HG03097 (cell line): ENCODE results near the gene STK11IP.

Experiments
- ATAC-seq: cut with Tn5 transposase; IDR thresholded peaks from one replicate; pipeline ENCODE4 v1.9.1; 2021; ENCODE audit not compliant: unreplicated experiment, low FRiP score

STK11IP gene

DNA sequence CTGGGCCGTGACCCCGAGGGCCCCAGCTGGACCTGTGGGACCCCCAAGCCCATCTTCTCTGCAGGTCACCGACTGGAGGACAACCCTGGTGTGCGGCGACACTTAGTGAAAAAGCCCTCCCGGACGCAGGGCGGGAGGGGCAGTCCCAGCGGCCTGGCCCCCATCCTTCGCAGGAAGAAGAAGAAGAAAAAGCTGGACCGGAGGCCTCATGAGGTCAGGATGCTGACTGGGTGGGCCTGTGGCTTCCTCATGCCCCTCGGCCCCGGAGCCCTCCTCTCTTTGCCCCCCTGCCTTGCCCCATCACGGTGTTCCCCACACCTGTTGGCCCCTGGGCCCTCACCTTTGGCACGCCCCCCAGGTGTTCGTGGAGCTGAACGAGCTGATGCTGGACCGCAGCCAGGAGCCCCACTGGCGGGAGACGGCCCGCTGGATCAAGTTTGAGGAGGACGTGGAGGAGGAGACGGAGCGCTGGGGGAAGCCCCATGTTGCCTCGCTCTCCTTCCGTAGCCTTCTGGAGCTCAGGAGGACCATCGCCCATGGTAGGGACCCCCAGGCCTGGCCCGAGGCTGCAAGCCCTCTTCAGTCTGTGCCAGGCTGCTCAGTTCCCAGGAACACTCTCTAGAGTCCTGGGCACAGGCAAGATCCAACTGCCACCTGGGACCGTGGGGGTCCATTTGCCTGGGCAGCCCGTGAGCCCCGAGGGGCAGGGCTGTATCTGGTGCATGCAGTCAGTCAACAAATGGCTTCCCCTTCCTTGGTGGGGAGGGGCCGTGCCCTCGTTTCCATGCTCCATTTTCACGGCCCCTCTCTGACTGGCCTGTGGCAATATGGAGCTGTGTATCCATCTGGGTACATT lies 34.5 kb downstream of the STK11IP start:
- ATAC-seq: no peak

DNA sequence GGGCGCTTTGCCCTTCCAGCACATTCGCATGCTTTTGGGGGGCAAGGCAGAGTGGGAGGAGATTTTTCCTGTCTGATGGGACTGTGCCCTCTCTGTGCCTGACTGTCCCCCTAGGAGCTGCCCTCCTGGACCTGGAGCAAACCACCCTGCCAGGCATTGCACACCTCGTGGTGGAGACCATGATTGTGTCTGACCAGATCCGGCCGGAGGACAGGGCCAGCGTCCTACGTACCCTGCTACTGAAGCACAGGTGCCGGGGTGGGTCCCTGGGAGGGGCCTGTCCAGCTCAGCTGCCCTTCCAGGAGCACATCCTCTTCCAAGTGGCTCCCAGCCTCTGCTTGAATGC lies 35.1 kb downstream of the STK11IP start:
- ATAC-seq: no peak

DNA sequence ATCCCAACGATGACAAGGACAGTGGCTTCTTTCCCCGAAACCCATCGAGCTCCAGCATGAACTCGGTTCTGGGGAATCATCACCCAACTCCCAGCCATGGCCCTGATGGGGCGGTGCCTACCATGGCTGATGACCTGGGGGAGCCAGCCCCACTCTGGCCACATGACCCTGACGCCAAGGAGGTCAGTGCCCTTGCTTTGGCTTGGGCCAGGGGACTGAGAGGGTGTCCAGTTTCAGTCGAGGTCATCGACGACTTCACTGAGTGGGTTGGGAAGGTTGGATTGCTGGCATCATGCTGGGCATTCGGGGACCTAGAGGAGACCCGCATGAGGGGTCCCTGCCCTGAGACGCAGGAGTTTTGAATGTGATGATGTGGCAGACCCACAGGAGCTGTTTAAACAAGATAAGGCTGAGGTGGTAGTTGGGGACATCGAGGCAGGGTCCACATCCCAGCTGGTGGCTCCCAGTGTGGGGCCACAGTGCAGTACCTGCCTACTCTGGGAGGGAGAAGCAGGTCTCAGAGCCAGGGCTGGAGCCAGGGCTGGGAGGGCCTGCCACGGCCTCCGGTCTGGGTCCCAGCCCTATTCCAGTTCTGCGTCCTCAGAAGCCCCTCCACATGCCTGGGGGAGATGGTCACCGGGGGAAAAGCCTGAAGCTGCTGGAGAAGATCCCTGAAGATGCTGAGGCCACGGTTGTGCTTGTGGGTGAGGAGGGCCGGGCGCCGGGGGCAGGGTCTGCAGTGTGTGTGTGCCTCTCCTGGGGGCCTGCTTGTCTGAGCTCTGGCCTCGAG lies 35.8 kb downstream of the STK11IP start:
- no peak for ATAC-seq

DNA sequence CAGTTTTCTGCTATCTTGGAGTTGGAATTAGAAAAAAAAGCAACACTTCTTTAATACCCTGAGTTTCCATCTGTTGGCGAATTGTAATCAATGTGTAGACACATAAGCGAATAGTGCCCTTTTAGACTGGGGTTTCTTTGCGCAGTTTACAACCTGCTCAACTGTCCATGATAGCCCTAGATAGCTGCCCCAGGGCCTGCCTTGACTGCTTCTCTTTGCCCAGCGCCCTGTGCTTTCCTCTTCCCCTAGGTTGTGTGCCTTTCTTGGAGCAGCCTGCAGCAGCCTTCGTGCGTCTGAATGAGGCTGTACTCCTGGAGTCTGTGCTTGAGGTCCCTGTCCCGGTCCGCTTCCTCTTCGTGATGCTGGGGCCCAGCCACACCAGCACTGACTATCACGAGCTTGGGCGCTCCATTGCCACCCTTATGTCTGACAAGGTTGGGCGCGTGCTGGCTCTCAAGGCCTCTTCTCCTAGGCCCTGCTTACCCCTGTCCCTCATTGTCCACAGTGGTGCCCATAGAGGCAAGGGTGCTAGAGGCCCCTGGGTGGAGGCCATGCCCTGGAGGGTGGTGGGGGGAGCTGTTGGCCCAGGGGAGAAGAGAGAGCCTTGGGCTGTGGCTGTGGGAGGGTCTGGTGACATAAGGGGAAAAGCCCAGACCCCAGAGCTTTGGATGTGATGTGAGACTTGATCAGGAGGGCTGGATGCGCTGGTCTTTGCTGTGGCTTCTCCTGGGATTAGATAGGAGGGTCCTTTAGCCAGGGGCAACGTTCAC lies 36.7 kb downstream of the STK11IP start:
- ATAC-seq: no peak

DNA sequence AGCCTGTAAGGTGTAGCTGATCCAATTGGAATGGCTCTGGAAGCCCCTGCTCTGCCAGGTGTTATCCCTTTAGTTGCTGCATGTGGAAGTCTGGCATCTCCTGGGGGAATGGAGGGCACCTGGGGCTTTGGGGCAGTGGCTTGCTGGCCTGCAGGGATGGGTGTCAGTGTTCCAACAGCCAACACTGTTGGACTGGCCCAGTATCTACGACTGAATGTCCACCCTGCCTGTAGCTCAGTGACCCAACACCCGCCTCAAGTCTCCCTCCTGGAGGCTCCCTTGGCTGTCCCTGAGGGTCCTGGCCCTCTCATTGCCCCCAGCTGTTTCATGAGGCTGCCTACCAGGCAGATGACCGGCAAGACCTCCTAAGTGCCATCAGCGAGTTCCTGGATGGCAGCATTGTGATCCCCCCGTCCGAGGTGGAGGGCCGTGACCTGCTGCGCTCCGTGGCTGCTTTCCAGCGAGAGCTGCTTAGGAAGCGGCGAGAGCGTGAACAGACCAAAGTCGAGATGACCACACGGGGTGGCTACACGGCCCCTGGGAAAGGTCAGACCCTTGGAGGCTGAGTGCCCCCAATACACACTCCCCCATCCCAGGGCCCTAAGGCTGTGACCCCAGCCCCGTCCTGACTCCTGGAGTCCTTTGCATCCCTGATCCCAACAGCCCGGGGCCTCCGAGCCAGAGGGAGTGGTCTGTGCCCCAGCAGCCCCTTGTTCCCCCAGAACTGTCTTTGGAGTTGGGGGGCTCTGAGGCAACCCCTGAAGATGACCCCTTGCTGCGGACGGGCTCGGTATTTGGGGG lies 37.5 kb downstream of the STK11IP start:
- ATAC-seq: no peak

DNA sequence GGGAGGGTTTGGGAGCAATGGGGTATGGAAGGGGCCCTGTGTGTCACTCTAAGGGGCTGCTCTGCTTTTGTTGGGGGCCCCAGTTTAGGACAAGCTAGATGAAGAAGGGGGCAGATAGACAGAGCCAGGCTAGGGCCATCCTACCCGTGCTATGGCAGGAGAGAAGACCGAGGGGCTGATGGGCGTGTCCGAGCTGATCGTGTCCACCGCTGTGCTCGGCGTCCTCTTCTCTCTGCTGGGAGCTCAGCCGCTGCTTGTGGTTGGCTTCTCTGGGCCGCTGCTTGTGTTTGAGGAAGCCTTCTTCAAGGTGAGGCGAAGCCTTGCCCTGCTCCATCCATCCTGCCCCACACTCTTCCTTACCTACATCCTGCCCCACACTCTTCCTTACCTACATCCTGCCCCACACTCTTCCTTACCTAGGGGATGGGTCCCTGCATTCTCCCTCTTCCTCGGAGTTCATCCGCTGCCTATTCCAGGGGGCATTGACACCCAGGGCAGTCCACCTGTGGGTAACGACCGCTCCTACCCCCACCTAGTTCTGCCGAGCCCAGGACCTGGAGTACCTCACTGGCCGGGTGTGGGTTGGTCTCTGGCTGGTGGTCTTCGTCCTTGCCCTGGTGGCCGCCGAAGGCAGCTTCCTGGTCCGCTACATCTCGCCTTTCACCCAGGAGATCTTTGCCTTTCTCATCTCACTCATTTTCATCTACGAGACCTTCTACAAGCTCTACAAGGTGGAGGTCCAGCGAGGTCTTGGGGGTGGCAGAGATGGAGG lies 38.7 kb downstream of the STK11IP start:
- ATAC-seq: no peak

DNA sequence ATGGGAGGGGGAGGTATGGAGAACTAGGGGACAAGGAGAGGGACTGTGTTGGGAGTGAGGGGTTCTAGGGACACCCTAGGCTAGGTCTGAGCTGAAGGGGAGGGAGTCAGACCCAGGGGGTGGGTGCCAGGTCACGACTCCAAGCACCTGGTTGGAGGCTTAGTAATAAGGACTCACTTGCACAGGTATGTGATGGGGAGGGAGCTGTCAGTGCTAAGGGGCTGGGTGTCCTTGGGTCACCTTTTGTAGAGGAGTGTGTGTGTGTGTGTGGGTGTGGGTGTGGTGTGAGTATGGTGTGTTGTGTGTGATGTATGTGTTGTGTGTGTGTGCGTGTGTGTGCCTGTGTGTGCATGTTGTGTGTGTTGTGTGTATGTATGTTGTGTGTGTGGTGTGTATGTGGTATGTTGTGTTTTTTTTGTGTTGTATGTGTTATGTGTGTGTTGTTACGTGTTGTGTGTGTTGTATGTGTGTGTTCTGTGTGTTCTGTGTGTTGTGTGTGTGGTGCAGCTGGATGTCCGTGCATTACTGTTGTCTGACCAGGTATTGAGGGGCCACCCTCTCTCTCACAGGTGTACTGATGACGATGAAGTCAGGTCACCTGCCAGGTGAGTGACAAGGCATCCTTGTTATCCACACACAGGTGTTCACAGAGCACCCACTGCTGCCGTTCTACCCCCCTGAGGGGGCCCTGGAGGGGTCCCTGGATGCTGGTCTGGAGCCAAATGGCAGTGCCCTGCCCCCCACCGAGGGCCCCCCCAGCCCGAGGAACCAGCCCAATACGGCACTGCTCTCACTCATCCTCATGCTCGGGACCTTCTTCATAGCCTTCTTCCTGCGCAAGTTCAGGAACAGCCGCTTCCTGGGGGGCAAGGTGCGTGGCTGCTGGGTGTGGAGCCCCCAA lies 39.5 kb downstream of the STK11IP start:
- no peak for ATAC-seq

DNA sequence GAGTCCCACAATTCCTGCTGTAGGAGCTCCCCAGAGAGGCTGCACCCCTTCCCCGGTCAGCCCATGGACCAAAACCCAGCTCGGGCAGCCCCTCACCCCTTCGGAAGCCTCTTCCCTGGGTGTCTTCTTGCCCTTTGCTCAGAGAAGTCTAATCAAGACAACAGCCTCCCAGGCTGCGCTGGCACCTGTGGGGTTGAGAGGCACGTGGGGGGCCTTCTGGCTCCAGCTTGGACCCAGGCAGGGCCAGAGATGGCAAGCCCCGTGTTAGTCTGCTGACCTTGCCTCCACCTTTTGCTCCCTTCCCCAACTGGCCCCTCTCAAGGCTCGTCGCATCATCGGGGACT lies 40.2 kb downstream of the STK11IP start:
- no peak for ATAC-seq

DNA sequence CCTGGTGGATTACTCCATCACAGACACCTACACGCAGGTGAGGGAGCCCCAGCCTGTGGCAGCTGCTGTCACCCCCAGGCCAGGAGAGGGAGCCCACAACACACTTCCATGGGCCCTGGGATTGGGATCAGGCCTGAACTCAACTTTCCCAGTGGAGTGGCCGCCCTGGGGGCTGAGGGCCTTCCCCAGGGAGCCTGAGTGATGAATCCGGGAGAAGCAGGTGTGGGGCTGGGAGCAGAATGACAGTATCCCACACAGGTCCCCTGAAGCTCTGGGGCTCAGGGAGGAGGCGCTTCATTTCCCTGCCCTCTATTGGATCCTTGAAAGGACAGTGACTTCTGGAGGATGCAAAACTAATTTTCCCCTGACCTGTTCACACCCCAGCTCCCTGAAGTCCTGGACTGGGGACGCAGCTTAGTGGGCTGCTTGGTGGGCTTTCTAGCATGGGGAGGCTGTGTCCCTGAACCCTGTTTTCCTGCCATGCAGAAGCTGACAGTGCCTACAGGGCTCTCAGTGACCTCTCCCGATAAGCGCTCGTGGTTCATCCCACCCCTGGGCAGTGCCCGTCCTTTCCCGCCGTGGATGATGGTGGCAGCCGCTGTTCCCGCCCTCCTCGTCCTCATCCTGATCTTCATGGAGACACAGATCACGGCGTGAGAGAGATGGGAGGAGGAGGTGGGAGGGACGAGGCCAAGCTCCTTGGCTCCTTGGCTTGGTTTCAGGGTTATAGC lies 40.7 kb downstream of the STK11IP start:
- no peak for ATAC-seq

DNA sequence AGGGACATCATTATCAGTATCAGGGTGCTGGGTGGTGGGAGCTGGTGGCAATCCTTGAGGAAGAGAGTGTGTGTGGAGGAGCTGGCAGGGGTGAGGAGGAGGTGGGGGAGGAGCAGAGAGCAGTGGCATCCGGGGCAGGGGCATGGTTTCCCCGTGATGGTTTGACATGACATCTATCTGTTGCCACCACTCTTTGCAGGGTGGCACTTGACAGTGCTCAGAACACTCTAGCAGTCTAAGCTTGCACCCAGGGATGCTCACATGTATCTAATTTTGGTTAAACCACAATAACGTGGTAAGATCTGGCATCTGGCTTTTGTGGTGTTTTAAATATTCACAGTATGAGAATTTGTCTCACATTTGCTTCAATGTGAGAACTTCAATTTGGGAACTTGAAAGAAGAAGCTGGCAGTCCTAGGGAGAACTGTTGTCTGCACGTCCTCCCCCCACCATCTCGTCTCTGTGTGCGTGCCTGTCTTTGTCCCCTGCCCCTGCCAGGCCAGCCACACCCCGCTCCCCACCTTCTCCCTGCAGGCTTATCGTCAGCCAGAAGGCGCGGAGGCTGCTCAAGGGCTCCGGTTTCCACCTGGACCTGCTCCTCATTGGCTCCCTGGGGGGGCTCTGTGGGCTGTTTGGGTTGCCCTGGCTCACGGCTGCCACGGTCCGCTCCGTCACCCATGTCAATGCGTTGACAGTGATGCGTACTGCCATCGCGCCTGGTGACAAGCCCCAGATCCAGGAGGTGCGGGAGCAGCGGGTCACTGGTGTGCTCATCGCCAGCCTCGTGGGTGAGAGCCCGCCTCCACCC lies 41.5 kb downstream of the STK11IP start:
- ATAC-seq: no peak

DNA sequence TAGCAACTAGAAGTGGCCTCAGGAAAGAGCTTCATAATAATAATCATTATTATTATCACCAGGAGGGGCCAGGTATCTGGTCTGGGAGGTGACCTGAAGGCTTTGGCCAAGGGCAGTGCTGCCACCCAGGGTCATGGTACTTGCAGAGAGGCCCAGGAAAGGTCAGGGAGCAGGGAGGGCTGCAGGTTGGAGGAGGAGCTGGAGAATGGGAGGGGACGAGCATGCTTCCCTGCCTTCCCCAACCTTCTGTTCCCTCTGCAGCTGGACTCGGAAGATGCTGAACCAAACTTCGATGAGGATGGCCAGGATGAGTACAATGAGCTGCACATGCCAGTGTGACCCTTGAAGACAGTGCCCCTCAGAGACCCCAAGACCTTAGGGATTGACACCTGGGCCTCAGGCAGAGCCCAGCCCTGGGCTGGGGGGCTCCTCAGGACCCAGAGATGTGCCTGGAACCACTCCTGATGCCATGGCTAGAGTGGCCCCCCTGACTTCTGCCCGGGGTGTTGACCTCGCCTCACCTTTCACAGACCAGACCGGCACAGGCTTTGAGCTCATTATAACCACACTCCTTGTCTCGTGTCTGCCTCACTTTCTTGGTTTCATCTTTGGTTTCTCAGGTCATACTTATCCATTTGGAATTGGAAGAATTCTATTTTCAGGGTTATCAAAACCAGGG lies 43.9 kb downstream of the STK11IP start:
- no peak for ATAC-seq

DNA sequence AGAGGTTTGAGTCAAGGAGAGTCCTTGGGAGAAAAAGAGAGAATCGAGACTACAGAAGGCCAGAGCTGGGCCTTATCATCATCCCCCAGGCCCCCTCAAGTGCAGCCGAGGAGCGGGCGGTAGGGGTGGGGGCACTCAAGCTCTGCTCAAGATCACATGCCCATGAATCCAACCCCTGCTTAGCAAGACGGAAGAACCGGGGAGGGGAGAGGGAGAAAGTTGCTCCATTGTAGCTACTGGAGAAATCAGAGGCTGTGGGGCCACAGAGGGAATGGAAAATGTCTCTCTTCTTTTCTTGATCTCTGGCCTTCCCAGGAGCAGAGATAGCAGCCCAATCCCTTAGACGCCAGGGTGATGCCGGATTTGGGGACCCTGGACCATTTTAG lies 44.4 kb downstream of the STK11IP start:
- ATAC-seq: no peak

DNA sequence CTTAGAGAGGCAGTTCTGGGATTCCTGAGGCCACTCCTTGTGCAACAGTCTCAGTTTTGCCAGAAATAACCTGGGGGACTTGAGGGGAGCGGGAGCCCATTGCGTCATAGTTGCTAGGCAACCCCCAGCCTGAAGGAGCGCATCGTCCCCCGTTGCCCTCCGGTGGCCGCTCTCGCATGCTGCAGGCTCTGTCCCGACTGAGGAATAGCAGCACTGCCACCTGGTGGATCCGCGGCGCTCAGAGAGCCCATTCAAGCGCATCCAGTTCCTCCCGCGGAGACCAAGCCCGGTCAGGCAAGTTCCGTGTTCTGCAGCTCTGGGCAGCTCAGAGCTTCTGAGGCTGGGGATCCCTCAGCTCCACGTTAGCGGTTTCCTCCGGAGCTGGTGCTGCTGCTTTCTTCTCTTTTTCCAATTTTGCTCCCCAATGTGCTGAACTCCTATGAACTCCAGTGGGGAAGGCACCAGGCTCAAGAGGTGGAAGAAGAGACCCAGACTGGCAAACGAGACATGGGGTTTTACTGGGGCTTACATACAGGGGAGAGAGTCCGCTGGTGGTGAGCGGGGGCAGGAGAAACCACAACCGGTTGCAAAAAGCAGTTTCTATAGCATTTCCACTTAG lies 44.9 kb downstream of the STK11IP start:
- peak; percentile 99 for ATAC-seq

DNA sequence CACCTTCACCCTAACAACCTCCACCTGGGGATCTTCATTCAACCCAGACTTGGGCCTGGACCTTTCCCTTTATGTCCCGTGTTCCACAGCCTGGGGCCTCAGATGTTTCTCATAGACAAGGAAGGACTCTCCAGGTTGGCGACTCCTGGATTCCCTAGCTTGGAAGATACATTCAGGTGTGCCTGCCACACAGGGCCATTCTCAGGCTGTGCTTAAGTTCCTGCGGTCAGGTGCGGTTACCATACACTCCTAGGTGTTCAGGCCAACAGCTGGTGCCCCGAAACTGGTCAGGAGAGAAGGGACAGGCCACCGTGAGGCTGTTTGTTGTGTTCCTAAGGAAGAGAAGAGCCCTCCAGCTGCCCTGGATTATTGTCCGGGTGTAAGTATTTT lies 45.4 kb downstream of the STK11IP start:
- ATAC-seq: no peak

DNA sequence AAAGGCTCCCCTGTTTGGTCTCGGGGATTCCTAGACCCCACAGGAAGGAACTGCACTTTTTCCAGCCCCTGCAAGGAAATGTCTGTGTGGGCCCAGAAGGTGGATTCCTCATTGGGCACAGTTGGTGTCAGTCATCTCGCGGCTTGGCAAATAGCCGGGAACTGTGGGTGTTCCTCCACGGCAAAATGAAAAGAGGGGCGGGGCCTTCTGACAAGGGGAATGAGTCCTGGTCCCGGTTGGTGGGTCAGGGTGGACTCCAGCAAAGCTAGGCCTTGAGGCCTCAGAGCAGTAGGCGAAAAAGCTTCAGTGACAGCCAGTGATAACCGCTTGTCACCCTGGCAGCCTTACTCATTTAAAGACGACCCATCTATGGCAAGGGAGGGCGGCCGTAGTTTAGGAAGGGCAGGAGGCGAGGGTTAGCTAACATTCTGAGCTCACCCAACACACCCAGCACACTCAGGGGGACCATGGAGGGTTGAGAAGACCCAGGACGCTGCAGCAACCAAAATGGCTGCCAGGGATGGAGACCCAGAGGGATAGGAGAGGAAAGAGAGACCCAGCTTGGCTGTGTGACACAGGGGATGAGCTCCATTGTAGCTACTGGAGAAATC lies 46.2 kb downstream of the STK11IP start:
- no peak for ATAC-seq
